Loucy (cell line): Measurements from ENCODE around the gene GNAL.

Experiments used
- H2AFZ ChIP-seq: fragments of 200-600 bp; sonication (generic); 2 replicates; pipeline ENCODE4 v1.6.0; 2016; ENCODE audit warnings: antibody characterized with exemption, mild to moderate bottlenecking, low read length, moderate library complexity
- H3F3A ChIP-seq: fragments of 200-600 bp; 2 replicates; pipeline ENCODE4 v1.6.0; 2016; ENCODE audit warnings: antibody characterized with exemption, low read depth, mild to moderate bottlenecking
- H3K27me3 ChIP-seq: fragments of 200-600 bp; sonication (generic); 2 replicates; pipeline ENCODE4 v1.6.1; 2014; ENCODE audit warnings: low read length, mild to moderate bottlenecking; ENCODE audit not compliant: insufficient read depth, poor library complexity, severe bottlenecking
- H3K36me3 ChIP-seq: fragments of 200-600 bp; sonication (generic); 2 replicates; pipeline ENCODE4 v1.6.1; 2016; ENCODE audit warnings: low read length; ENCODE audit not compliant: insufficient read depth
- H3K4me1 ChIP-seq: fragments of 200-600 bp; sonication (generic); 2 replicates; pipeline ENCODE4 v1.5.1; 2014; ENCODE audit warnings: low read length, mild to moderate bottlenecking; ENCODE audit not compliant: insufficient read depth, poor library complexity, severe bottlenecking
- H3K4me2 ChIP-seq: fragments of 200-600 bp; sonication (generic); 2 replicates; pipeline ENCODE4 v1.6.0; 2014; ENCODE audit warnings: antibody characterized with exemption, low read length, low read depth, mild to moderate bottlenecking; ENCODE audit not compliant: poor library complexity, severe bottlenecking
- H3K4me3 ChIP-seq: fragments of 200-600 bp; sonication (generic); 2 replicates; pipeline ENCODE4 v1.5.1; 2014; ENCODE audit warnings: low read length, mild to moderate bottlenecking, mixed read lengths; ENCODE audit not compliant: poor library complexity, severe bottlenecking
- H3K79me2 ChIP-seq: fragments of 200-600 bp; sonication (generic); 2 replicates; pipeline ENCODE4 v1.6.1; 2014; ENCODE audit warnings: low read length; ENCODE audit not compliant: insufficient read depth
- H3K9ac ChIP-seq: fragments of 200-600 bp; sonication (generic); 2 replicates; pipeline ENCODE4 v1.6.0; 2014; ENCODE audit warnings: mild to moderate bottlenecking, low read depth, low read length, moderate library complexity; ENCODE audit not compliant: poor library complexity, severe bottlenecking
- H3K9me2 ChIP-seq: fragments of 200-600 bp; sonication (generic); replicated peaks from 2 replicates; pipeline ENCODE4 v1.6.1; 2016; ENCODE audit warnings: low read depth, low read length, mixed read lengths
- H3K9me3 ChIP-seq: fragments of 200-600 bp; sonication (generic); 2 replicates; pipeline ENCODE4 v1.6.1; 2014; ENCODE audit warnings: mild to moderate bottlenecking, antibody characterized with exemption, low read length, low read depth; ENCODE audit not compliant: insufficient read depth
- H4K20me1 ChIP-seq: fragments of 200-600 bp; sonication (generic); 2 replicates; pipeline ENCODE4 v1.6.0; 2014; ENCODE audit warnings: antibody characterized with exemption, low read length, mild to moderate bottlenecking; ENCODE audit not compliant: insufficient read depth, poor library complexity, severe bottlenecking
- EZH2phosphoT487 ChIP-seq: fragments of 200-600 bp; IDR thresholded peaks from 2 replicates; pipeline ENCODE4 v1.6.1; 2018; ENCODE audit warnings: antibody characterized with exemption, mild to moderate bottlenecking, moderate library complexity, borderline replicate concordance
- TF ChIP-seq, protein P1 (sequence below): fragments of 200-600 bp; sonication (generic); conservative IDR thresholded peaks from 2 replicates; pipeline ENCODE4 v1.5.1; 2014; ENCODE audit warnings: mild to moderate bottlenecking, antibody characterized with exemption, low read length

Gene GNAL

DNA sequence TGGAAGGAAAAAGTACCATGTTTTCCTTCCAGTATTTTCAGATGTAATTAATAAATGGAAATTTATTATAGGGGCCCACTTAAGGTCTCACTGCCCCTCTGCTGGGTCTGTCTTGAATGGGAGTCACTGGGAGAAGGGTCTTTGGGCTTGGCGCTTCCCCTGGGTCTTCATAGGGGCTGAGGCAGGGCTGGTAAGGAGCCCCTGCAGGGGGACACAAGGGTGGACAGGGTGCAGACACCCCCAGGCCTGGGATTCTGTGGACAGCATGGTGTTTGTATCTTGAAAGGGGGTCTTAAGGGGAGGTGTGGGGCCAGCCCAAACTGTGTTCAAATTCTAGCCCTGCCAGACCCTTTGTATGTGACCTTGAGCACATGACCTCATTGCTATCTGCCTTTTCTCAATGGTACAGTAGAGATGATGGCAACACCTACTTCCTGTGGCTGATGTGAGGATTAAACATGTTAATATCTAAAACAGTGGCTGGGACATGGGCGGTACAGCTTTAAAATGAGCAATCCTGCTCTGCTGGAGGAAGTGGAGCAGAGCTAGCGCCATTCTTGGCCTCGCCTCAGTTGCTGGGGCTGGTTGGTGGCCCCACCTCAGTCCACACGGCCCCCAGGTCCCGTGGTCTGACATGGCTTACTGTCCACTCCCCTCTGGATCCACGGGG lies 71.6 kb downstream of the GNAL start:
- Histone ChIP-seq H3K9me2 (no peaks in the 10 kb centered on the region), H2AFZ (no peak overlapping the region), H3K36me3 (no peaks in the 10 kb centered on the region), H3K4me1 (peaks cover 3% of the 10 kb centered on the region), H4K20me1 (no peaks in the 10 kb centered on the region), H3K4me2 (no peak overlapping the region), H3K9me3 (no peaks in the 10 kb centered on the region), H3F3A (no peaks in the 10 kb centered on the region), H3K27me3 (no peaks in the 10 kb centered on the region), H3K4me3 (no peak overlapping the region), H3K79me2 (no peaks in the 10 kb centered on the region), H3K9ac (no peak overlapping the region)
- TF ChIP-seq, protein P1, sequence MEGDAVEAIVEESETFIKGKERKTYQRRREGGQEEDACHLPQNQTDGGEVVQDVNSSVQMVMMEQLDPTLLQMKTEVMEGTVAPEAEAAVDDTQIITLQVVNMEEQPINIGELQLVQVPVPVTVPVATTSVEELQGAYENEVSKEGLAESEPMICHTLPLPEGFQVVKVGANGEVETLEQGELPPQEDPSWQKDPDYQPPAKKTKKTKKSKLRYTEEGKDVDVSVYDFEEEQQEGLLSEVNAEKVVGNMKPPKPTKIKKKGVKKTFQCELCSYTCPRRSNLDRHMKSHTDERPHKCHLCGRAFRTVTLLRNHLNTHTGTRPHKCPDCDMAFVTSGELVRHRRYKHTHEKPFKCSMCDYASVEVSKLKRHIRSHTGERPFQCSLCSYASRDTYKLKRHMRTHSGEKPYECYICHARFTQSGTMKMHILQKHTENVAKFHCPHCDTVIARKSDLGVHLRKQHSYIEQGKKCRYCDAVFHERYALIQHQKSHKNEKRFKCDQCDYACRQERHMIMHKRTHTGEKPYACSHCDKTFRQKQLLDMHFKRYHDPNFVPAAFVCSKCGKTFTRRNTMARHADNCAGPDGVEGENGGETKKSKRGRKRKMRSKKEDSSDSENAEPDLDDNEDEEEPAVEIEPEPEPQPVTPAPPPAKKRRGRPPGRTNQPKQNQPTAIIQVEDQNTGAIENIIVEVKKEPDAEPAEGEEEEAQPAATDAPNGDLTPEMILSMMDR = no peak
- no peak for TF ChIP-seq EZH2phosphoT487

DNA sequence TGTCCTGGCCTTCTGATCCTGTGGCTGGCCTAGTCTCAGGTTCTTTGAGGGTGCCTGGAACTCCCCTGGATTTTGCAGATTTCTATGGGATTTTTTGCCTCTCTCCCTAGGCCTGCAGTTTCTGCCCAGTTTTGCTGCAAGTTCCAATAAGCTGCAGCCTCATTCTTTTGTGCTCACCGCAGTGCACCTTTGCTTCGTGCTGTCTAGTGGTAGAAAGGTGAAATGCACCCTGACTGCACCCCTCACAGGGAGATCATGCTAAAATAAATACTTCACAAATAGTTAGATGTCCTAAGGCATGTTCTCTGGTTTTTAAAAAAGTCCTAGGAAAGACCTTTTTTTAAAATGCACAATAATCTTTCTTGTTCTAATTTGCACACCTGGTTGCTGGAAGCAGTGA lies 72.5 kb downstream of the GNAL start:
- H4K20me1 ChIP-seq = no peaks in the 10 kb centered on the region
- H3K27me3 ChIP-seq = no peaks in the 10 kb centered on the region
- no peak overlapping the region for H3K4me2 ChIP-seq
- H3K9me2 ChIP-seq = no peaks in the 10 kb centered on the region
- H3K9me3 ChIP-seq = no peaks in the 10 kb centered on the region
- no peaks in the 10 kb centered on the region for H3K36me3 ChIP-seq
- TF ChIP-seq, protein P1 = peak; percentile 44
- TF ChIP-seq EZH2phosphoT487 = no peak
- H3F3A ChIP-seq = no peaks in the 10 kb centered on the region
- H3K4me3 ChIP-seq = no peak overlapping the region
- H2AFZ ChIP-seq = no peak overlapping the region; the same call in 1 of the 2 replicates
- H3K4me1 ChIP-seq = peaks cover 3% of the 10 kb centered on the region
- no peaks in the 10 kb centered on the region for H3K79me2 ChIP-seq
- no peak overlapping the region for H3K9ac ChIP-seq

GRCh38 chr18:11762429-11762828 lies 73.4 kb downstream of the GNAL start:
- TF ChIP-seq, protein P1 = no peak
- Histone ChIP-seq H3K4me2 (no peak overlapping the region), H2AFZ (no peak overlapping the region), H3K4me1 (peaks cover 3% of the 10 kb centered on the region), H3K9ac (no peak overlapping the region), H3K9me3 (no peaks in the 10 kb centered on the region), H3K27me3 (no peaks in the 10 kb centered on the region), H4K20me1 (no peaks in the 10 kb centered on the region), H3K79me2 (no peaks in the 10 kb centered on the region), H3F3A (no peaks in the 10 kb centered on the region), H3K9me2 (no peaks in the 10 kb centered on the region), H3K4me3 (no peak overlapping the region), H3K36me3 (no peaks in the 10 kb centered on the region)
